LNCaP clone FGC (cell line): ENCODE data around the gene SBK3.
"Not testable (repeated sequence)": the region's sequence is repeated elsewhere in the genome, so short reads cannot be mapped to it uniquely, and the experiment has no call there.

Source experiments
- DNase-seq: peaks from one replicate; pipeline ENCODE4 v3.0.0-alpha.2; 2011; ENCODE audit warnings: low read depth
- H3K4me3 ChIP-seq: 2 replicates; pipeline ENCODE4 v1.5.1; 2011; ENCODE audit warnings: mild to moderate bottlenecking, low read depth, low read length, control low read depth
- CTCF ChIP-seq: IDR thresholded peaks from 2 replicates; pipeline ENCODE4 v1.5.1; 2012; ENCODE audit warnings: mild to moderate bottlenecking; ENCODE audit not compliant: control insufficient read depth, insufficient read depth; ENCODE audit errors: extremely low read depth

SBK3 gene

GRCh38 chr19:55588738-55589137, 43.4 kb upstream of the SBK3 start:
- DNase-seq, result no peak
- H3K4me3 ChIP-seq, result no peak overlapping the region
- TF ChIP-seq CTCF, result no peak

GRCh38 chr19:55586976-55587668, 41.8 kb upstream of the SBK3 start:
- H3K4me3 ChIP-seq, result peak overlapping the region; percentile 39
- peak; percentile 67 for DNase-seq
- TF ChIP-seq CTCF, result no peak

- DNase-seq, result no peak
- no peak overlapping the region for H3K4me3 ChIP-seq
Measured at GRCh38 chr19:55585658-55586339, 40.5 kb upstream of the SBK3 start.

GRCh38 chr19:55584871-55585270, 39.5 kb upstream of the SBK3 start:
- DNase-seq, result no peak
- no peak for TF ChIP-seq CTCF
- no peak overlapping the region for H3K4me3 ChIP-seq

More at GRCh38 chr19:55585658-55586339, 40.5 kb upstream of the SBK3 start:
- no peak for TF ChIP-seq CTCF

- not testable (repeated sequence) for DNase-seq, H3K4me3 ChIP-seq
Measured at GRCh38 chr19:55583897-55584296, 38.6 kb upstream of the SBK3 start.

- DNase-seq, H3K4me3 ChIP-seq: not testable (repeated sequence)
Measured at GRCh38 chr19:55582284-55582683, 36.9 kb upstream of the SBK3 start.

- DNase-seq, result no peak
- H3K4me3 ChIP-seq, result peak overlapping the region; percentile 81; the same call in 1 of the 2 replicates
Measured at GRCh38 chr19:55581823-55582223, 36.5 kb upstream of the SBK3 start.

More at GRCh38 chr19:55581823-55582223, 36.5 kb upstream of the SBK3 start:
- TF ChIP-seq CTCF, result no peak
